Activated naive CD8-positive, alpha-beta T cell treated with anti-CD3 and anti-CD28 coated beads, Interleukin-2, amount 50 U/mL, for 24 hours (primary cell): ENCODE data around the gene TENM4.
A peak's percentile ranks its signal among the peaks of the same experiment; 100 is the strongest.

Source experiments
- ATAC-seq: fragments of 150-1000 bp; cut with Tn5 transposase; one replicate; pipeline ENCODE4 v1.10.0; 2021
- DNase-seq: peaks from one replicate; pipeline ENCODE4 v3.0.0; 2021
- H3K27ac Mint-ChIP-seq: one replicate; pipeline ENCODE4 v1.8.0; 2021; ENCODE audit warnings: mild to moderate bottlenecking, mixed read lengths
- H3K27me3 Mint-ChIP-seq: one replicate; pipeline ENCODE4 v1.8.0; 2021; ENCODE audit warnings: mixed read lengths
- H3K36me3 Mint-ChIP-seq: one replicate; pipeline ENCODE4 v1.8.0; 2021; ENCODE audit warnings: low read depth, mixed read lengths
- H3K4me1 Mint-ChIP-seq: one replicate; pipeline ENCODE4 v1.8.0; 2021; ENCODE audit warnings: mixed read lengths
- H3K4me3 Mint-ChIP-seq: one replicate; pipeline ENCODE4 v1.8.0; 2021; ENCODE audit warnings: mild to moderate bottlenecking, moderate library complexity, mixed read lengths
- H3K9me3 Mint-ChIP-seq: one replicate; pipeline ENCODE4 v1.8.0; 2021; ENCODE audit warnings: mixed read lengths

Gene TENM4

DNA sequence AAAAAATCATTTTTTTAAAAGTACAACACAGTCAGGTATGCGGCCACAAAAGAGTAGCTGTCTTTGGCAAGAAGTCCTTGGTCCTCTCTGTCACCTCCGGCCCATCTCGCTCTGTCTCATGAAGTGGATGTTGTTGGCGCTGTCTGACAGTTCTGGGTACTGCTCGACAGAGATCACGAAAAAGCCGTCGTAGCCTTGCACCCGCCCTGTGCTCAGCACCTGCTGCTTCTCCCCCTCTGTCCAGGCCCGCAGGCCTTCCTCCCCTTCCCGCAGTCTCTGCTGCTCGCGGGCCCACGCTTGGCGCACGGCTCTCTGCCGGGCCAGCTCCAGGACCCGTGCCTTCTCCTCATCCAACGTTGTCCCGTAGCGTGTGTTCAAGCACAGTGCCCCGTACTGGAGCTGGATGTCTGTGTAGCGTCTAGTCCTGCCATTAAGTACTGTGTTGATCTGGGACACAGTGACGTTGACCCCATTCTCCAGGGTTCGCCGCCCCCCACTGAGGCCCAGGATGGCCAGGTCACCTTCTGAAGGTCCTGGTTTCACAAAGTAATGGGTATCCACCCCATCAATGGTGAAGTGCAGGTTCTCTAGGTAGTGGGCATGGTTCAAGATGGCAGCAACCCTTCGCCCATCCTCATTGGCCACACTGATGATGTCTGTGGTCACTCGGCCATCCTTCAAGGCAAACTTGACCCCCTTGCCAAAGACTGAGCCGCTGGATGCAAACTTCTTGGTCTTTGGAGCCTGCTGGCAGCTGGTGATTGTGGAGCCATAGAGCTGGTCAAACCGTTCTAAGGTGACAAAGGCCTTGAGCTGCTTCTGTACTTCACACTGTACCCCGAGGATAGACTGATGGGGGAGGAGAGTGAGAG lies 782.6 kb downstream of the TENM4 start:
- DNase-seq (no peak), ATAC-seq (no peak)
- Mint-ChIP-seq H3K4me1 (peaks cover 18% of the 10 kb centered on the region), H3K4me3 (no peak overlapping the region), H3K36me3 (no peaks in the 10 kb centered on the region), H3K27me3 (peaks cover 14% of the 10 kb centered on the region), H3K9me3 (no peaks in the 10 kb centered on the region), H3K27ac (no peak overlapping the region)

DNA sequence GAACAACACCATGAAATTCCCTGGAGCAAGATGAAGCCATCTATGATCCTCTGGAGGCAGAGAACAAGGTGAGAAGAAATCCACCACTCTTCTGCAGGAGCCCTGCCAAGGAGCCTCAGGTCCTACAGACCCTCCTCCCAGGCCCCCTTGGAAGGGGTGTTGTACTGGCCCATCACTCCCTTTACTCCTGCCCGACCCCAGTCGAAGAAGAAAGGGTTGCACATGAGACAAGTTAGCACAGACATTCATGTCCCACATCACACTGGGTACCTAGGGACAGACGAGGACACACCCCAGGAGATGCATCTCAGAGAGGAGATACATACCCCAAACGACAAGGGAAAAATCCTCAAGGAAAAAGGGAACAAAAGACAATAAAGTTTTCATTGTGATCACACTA lies 783.4 kb downstream of the TENM4 start:
- Mint-ChIP-seq H3K4me3 (no peak overlapping the region), H3K27ac (no peak overlapping the region), H3K4me1 (peaks cover 25% of the 10 kb centered on the region), H3K9me3 (no peaks in the 10 kb centered on the region), H3K36me3 (no peaks in the 10 kb centered on the region), H3K27me3 (peaks cover 10% of the 10 kb centered on the region)
- DNase-seq = no peak
- ATAC-seq = no peak

DNA sequence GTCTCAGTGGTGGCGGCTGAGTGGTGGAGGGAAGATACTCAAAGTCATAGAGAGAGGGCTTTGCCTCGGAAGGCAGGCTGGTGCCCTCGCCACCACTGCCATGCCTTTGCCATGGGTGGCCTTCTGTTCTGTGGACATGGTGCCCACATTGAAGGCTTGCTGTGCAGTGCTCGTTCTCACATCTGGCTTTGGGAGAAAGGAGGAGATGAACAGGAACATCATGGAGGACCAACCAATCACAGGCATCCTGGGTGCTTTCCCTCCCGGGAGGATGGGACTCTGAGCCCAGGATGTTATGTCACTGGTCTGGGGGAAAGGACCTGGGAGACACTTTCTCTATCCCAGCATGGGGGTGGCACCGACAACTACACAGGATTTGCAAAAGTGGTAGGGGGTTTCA lies 783.8 kb downstream of the TENM4 start:
- H3K9me3 Mint-ChIP-seq = no peaks in the 10 kb centered on the region
- peaks cover 10% of the 10 kb centered on the region for H3K27me3 Mint-ChIP-seq
- DNase-seq = no peak
- H3K36me3 Mint-ChIP-seq = no peaks in the 10 kb centered on the region
- H3K4me1 Mint-ChIP-seq = peaks cover 30% of the 10 kb centered on the region
- no peak overlapping the region for H3K4me3 Mint-ChIP-seq
- no peak for ATAC-seq
- no peak overlapping the region for H3K27ac Mint-ChIP-seq

DNA sequence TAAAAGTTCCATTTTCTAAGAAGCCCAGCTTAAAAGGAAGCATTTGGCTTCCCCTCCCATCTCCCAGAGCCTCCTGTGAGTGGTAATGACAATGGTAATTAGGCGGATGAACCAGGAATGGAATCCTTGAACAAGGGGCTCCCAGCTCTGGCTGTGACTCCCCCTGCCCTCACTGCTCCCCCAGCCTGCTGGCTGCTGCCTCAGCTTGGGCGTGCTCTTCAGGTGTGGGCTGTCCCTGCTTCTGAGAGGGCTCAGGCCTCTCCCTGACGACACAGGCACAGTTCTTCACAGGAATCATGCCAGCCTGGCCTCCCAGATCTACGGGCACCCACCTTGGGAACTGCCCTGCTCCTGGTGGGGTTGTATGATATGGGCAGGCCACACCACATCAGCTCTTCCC lies 784.5 kb downstream of the TENM4 start:
- Mint-ChIP-seq H3K27ac (no peak overlapping the region), H3K4me1 (peaks cover 35% of the 10 kb centered on the region)
- no peak for ATAC-seq

DNA sequence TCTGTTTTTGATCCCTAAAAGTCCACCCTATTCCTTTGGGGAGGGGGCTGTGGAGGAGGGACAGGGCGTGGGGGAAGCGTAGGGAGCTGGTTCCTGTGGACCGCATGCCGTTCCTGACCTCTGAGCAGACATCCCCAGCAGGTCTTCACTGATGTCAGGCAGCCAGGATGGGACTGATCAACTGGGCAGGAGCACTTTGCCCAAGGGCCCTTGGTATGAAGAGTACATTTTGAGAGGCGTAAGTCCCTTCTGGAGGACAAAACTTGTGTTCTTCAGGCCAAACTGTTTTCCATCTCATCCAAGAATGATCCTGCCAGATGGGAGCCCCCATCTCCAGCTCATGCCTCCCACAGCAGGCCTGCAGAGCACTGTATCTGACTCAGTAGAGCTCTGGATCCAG lies 785.3 kb downstream of the TENM4 start:
- no peak overlapping the region for H3K4me3 Mint-ChIP-seq
- H3K27ac Mint-ChIP-seq = no peak overlapping the region
- no peaks in the 10 kb centered on the region for H3K9me3 Mint-ChIP-seq
- no peaks in the 10 kb centered on the region for H3K36me3 Mint-ChIP-seq
- ATAC-seq = no peak
- H3K4me1 Mint-ChIP-seq = peaks cover 43% of the 10 kb centered on the region
- no peak for DNase-seq
- peaks cover 10% of the 10 kb centered on the region for H3K27me3 Mint-ChIP-seq

More for the DNA sequence above, 784.5 kb downstream of the TENM4 start:
- Mint-ChIP-seq H3K27me3 (peaks cover 10% of the 10 kb centered on the region), H3K9me3 (no peaks in the 10 kb centered on the region), H3K4me3 (no peak overlapping the region), H3K36me3 (no peaks in the 10 kb centered on the region)
- no peak for DNase-seq

DNA sequence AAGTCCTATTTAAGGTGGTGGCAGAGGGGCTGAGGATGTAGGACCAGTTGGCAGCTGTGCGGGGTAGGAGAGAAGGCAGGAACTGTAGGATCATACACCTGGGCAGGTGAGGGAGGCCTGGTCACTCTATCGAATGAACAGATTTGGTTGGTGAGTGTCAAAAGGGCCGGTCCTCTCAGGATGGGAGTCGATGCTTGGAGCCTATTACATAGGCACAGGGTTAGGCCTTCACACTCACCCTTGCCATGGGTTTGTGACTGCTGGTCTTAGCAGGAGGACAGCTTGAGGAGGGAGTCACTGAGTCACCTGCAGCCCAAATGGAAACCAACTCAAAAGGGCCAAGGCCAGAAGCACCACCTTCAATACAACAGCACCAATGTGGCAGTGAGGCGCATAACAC lies 786.0 kb downstream of the TENM4 start:
- ATAC-seq (no peak), DNase-seq (no peak)
- no peak overlapping the region for H3K27ac Mint-ChIP-seq
- peaks cover 8% of the 10 kb centered on the region for H3K27me3 Mint-ChIP-seq
- no peaks in the 10 kb centered on the region for H3K9me3 Mint-ChIP-seq
- no peaks in the 10 kb centered on the region for H3K36me3 Mint-ChIP-seq
- H3K4me1 Mint-ChIP-seq = peaks cover 44% of the 10 kb centered on the region
- no peak overlapping the region for H3K4me3 Mint-ChIP-seq

DNA sequence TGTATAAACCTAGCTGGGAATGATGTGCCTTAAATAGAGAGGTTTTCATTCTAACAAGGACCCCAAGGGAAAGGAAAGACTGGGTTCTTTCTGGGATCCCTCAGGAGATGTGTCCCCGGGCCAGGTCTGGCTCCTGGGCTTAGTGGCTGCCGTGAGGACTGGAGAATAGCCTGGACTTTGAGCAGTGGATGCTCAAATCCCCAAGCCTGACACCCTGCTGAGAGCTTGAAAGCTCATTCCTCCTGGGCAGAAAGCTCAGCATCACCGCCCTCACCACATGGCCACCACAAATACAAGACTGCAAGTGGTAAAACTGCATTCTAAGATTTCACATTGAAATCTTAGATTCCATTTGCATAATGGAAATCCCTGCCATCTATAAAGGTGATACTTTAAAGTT lies 786.8 kb downstream of the TENM4 start:
- H3K9me3 Mint-ChIP-seq = no peaks in the 10 kb centered on the region
- ATAC-seq = no peak
- H3K4me1 Mint-ChIP-seq = peaks cover 48% of the 10 kb centered on the region

DNA sequence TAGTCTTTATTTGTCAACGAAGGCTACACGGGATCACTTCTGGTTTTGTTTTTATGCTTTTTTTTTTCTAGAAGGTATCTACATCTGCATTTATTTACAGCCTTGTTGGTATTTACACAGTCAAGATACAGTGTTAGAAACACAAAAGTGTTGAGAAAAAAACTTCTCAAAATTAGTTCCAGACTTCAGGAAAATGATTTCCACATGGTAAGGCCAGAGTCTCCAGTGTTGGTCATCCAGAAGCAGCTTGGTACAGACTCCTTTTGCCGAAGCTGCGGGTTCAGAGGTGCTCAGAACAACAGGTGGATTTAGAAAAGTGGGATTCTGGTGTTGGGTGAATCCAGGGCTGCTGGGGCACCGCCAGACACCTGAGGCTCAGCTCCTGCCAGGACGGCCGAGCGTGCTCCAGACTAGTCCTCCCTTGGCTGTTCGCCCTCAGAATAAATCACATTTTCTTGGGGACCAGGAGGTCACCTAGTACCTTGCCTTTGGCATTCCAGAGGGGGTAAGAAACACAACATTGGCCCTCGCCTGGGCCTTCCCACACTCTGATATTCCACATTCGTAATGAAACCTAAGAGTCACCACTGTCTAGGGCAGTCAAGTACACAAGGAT lies 787.4 kb downstream of the TENM4 start:
- Mint-ChIP-seq H3K27ac (peak overlapping the region; percentile 70), H3K27me3 (peaks cover 9% of the 10 kb centered on the region), H3K9me3 (no peaks in the 10 kb centered on the region), H3K4me1 (peaks cover 55% of the 10 kb centered on the region), H3K4me3 (no peak overlapping the region), H3K36me3 (no peaks in the 10 kb centered on the region)
- DNase-seq (no peak), ATAC-seq (no peak)

More for the DNA sequence above, 786.8 kb downstream of the TENM4 start:
- Mint-ChIP-seq H3K4me3 (peak overlapping the region; percentile 7), H3K27ac (peak overlapping the region; percentile 70), H3K36me3 (no peaks in the 10 kb centered on the region), H3K27me3 (peaks cover 9% of the 10 kb centered on the region)
- no peak for DNase-seq

DNA sequence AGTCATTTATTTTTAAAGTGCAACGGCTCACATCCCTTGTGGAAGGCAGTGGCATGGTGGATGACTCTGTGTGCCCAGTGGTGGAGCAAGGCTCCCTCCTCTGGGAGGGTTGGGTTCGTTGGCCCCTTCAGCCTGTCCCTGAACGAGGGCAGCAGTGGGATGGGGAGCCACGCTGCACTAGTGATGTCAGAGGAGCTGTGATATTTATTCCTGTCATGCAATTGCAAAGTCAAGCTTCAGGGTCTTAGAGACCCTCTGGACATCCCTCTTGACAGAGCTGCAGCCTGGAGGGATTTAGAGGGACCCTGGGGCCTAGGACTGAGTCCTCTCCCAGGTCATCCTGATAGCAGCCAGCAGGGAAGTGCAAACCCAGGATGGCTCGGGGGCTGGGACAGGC lies 788.0 kb downstream of the TENM4 start:
- Mint-ChIP-seq H3K4me3 (no peak overlapping the region), H3K4me1 (peaks cover 56% of the 10 kb centered on the region), H3K27me3 (peaks cover 5% of the 10 kb centered on the region), H3K36me3 (no peaks in the 10 kb centered on the region), H3K9me3 (no peaks in the 10 kb centered on the region), H3K27ac (peak overlapping the region; percentile 72)
- ATAC-seq (peak; percentile 4), DNase-seq (no peak)

DNA sequence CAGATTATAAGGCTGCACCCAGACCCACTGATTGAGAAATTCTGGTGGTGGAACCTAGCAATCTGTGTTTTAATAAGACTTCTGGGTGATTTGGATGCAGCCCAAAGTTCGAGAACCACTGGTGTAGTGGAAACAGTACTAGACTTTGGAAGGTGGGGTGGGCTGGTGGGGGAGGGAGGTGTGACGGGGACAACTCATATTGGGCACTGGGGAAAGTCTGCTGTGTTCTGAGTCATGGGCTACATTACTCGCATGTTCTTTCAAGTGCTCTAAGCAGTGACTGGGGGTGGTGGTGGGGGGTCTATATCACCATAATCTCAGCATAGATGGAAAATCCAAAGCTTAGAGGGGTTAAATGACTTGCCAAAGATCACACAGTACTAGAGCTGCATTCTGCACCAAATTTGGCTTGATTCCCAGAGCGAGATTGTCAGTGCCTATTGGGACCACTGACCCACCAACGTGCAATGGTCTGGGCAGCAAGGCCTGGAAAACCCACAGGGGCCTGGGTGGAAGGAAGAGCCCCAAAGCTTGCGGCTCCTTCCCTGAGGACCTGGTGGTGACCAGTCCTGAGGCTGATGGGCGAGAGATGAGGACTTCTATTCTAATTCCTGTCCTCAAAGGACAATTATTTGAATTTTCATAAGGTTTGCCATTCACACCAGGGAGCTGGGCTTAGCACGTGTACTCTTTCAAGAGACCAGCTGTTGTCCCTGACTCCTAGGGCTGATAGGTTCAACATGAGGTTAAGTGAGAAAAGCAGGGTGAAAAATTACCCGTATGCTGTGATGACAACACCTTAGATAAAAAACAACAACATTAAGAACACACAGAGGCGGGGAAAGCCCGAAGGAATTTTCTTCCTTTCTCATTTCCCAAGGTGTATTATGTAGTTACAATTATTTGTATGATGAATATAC lies 788.6 kb downstream of the TENM4 start:
- Mint-ChIP-seq H3K27me3 (peaks cover 5% of the 10 kb centered on the region), H3K36me3 (no peaks in the 10 kb centered on the region), H3K4me1 (peaks cover 56% of the 10 kb centered on the region), H3K4me3 (peak overlapping the region; percentile 45), H3K27ac (peak overlapping the region; percentile 86), H3K9me3 (no peaks in the 10 kb centered on the region)
- ATAC-seq (peak; percentile 90), DNase-seq (peak; percentile 56)

DNA sequence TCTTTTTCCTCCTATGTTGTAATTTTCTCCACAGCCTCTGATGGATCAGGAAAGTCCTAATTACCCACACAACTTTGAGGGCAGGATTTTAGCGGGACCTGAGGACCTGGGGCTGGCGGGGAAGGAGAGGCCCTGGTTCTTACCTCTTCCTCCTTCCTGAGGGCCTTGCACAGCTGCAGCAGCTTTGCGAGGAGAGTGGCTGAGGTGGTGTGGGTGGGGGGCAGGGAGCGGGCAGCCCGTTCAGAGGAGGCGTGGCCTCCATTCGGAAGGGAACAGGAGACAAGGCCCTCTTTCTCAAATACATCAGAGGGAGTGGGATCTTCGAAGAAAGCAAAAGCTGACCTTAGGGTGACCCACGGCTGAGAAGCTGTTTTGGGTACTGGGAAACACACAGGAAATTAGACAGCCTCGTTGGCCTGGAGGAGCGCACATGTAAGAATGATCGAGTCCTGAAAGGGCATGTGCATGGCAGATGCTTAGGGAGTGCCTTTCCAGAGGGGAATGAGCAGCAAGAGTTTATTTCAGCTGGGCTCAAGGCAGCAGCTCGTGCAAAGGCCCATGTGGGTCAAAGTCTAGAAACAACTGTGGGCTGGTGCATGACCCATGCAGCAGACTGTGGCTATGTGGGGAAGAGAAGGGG lies 789.6 kb downstream of the TENM4 start:
- DNase-seq = no peak
- H3K4me3 Mint-ChIP-seq = no peak overlapping the region
- no peaks in the 10 kb centered on the region for H3K36me3 Mint-ChIP-seq
- H3K4me1 Mint-ChIP-seq = peaks cover 56% of the 10 kb centered on the region
- peak overlapping the region; percentile 79 for H3K27ac Mint-ChIP-seq
- ATAC-seq = no peak
- H3K9me3 Mint-ChIP-seq = no peaks in the 10 kb centered on the region
- H3K27me3 Mint-ChIP-seq = peaks cover 2% of the 10 kb centered on the region

DNA sequence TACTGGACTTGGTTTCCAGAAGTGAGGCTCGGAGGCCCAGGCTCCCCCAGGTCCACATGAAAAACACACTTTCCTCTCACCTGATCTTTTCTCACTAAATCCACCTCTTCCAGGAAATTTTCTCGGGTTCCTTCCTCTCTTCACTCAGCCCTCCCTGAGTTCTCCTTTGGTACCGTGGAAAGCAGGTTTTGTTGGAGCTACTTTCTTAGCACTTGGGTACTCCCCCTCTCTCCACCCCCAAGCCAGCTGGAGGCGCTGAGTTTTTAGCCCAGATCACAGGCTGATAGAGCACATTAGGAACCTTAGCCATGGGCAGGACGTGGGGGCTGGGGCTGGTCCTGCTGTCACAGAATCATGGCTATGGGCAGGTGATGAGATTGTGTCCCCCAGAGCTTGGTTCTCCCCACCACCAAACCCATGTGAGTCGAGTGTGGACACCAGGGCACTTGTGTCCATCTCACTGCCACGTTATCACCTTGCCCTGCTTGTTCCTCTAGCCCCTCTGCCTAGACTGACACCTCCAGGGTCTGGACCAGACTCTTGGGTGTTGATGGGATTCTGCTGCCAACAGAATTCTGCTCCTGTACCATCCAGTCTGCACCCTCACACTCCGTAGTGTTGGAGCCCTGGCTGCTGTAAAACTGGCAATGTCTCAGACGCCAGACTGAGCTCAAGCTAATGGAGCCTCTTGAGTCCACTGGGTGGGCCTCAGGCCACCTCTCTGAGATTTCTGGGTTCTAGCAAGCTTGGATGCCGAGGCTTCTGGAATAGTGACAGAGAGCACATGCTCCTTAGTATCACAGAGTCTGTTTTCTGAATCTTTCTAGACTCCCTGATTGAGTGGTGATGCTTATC lies 791.2 kb downstream of the TENM4 start:
- no peak for ATAC-seq
- peaks cover 57% of the 10 kb centered on the region for H3K4me1 Mint-ChIP-seq

DNA sequence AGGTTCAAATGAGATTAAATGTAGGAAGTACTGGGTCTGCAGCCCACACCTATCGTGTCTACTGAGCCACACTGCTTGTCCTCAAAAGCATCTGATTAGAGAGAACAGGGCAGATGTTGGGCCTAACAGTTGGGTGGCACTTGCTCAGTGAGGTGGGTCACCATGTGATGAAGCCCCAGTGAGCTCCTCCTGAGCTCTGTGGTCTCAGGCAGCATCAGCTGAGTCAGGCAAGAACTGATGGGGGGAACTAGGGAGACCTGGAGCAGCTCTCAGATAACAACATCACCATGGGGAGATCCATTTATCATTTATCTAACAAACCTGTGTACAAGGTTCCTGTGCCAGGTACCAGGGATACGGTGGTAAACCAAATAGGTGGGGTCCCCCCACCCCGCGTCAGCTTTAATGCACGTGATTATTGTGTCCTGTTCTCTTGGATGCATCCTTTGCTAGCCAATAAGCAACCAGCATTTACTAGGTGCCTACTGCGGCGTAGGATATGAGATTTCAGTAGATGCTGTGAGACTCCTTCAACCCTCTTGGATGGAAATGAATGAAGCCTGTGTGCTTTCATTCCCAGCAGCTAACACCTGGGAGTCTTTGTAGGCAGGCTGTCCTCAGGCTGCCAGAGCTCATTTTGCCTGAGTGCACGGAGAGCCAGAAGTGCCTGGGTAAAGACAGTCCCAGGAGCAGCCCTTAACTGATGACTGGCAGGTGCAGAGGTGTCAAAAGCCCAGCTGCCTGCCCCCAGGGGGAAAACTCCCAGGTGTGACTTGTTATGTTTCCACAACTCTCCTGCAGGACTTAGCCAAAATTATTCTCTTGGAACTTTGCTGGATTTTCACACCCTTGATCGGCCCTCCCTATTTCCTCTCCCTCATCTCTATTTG lies 792.6 kb downstream of the TENM4 start:
- H3K9me3 Mint-ChIP-seq = no peaks in the 10 kb centered on the region
- DNase-seq (no peak), ATAC-seq (no peak)
- H3K36me3 Mint-ChIP-seq = no peaks in the 10 kb centered on the region
- peaks cover 3% of the 10 kb centered on the region for H3K27me3 Mint-ChIP-seq
- H3K4me3 Mint-ChIP-seq = no peak overlapping the region
- H3K4me1 Mint-ChIP-seq = peaks cover 57% of the 10 kb centered on the region
- no peak overlapping the region for H3K27ac Mint-ChIP-seq

More for the DNA sequence above, 791.2 kb downstream of the TENM4 start:
- Mint-ChIP-seq H3K27me3 (peaks cover 3% of the 10 kb centered on the region), H3K4me3 (no peak overlapping the region), H3K27ac (no peak overlapping the region), H3K36me3 (no peaks in the 10 kb centered on the region), H3K9me3 (no peaks in the 10 kb centered on the region)
- DNase-seq = no peak
